Activated naive CD4-positive, alpha-beta T cell treated with anti-CD3 and anti-CD28 coated beads, Interleukin-2, amount 50 U/mL, for 72 hours (primary cell): Measurements from ENCODE around the gene CITED2. TPM values are rescaled to one million over a fixed set of nuclear protein-coding genes. Genes with fewer than 3 reads are reported as not detected.

Source experiments
- ATAC-seq, 2 donors: fragments of 150-1000 bp; cut with Tn5 transposase; 2 replicates each; pipeline ENCODE4 v1.10.0; 2021; ENCODE audit warnings: mild to moderate bottlenecking in 2 of 2, moderate library complexity in 2 of 2
- DNase-seq, 2 donors: peaks; one replicate each; pipeline ENCODE4 v3.0.0; 2021 to 2022; ENCODE audit warnings: low spot score in 2 of 2
- H3K27ac Mint-ChIP-seq, 2 donors: one replicate each; pipeline ENCODE4 v1.8.0; 2022; ENCODE audit warnings: mild to moderate bottlenecking in 2 of 2, mixed read lengths in 2 of 2
- H3K36me3 Mint-ChIP-seq, 2 donors: one replicate each; pipeline ENCODE4 v1.8.0; 2022; ENCODE audit warnings: mixed read lengths in 2 of 2
- H3K9me3 Mint-ChIP-seq, 2 donors: one replicate each; pipeline ENCODE4 v1.8.0; 2022; ENCODE audit warnings: mixed read lengths in 2 of 2
- total RNA-seq, 2 donors: library from RNA; stranded (reverse); gene quantifications; one replicate each; pipeline ENCODE4 v1.2.3, GENCODE V29; 2022

Gene CITED2
- total RNA-seq, 2 donors from 2014 or later, result 14.5 to 40.3 TPM

DNA sequence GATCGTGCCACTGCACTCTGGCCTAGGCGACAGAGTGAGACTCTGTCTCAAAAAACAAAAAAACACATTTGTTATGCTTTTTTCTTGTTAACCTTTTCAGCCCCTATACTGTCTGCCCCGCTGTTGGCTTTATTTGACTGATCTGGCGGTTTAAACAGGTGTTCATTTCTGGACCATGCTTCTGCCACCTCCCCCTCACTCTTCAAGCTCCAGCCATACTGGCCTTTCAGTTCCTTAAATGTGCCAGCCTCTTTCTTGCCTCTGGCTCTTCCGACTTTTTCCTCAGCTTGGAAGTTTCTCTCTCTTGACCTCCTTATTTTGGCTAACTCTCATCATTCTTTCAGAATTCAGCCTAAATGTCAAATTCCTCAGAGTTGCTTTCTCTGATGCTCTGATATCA, 47.4 kb downstream of the CITED2 start:
- DNase-seq (no peak), ATAC-seq (no peak)
- Mint-ChIP-seq H3K27ac (no peak overlapping the region), H3K36me3 (peaks cover 5 to 28% of the 10 kb centered on the region in 2 donors), H3K9me3 (peaks cover 15 to 22% of the 10 kb centered on the region in 2 donors)

GRCh38 chr6:139325686-139326085, 48.8 kb downstream of the CITED2 start:
- Mint-ChIP-seq H3K27ac (peak overlapping the region; percentile 62 to 70), H3K36me3 (peaks cover 5 to 31% of the 10 kb centered on the region in 2 donors), H3K9me3 (peaks cover 15 to 25% of the 10 kb centered on the region in 2 donors)
- DNase-seq (no peak), ATAC-seq (no peak)

- peaks cover 15 to 26% of the 10 kb centered on the region in 2 donors for H3K9me3 Mint-ChIP-seq
- ATAC-seq (no peak), DNase-seq (no peak)
- no peak overlapping the region for H3K27ac Mint-ChIP-seq
- peaks cover 5 to 35% of the 10 kb centered on the region in 2 donors for H3K36me3 Mint-ChIP-seq
Observed at GRCh38 chr6:139325125-139325524, 49.3 kb downstream of the CITED2 start.

- no peak for DNase-seq
- Mint-ChIP-seq H3K36me3 (peaks cover 5 to 38% of the 10 kb centered on the region in 2 donors), H3K9me3 (peaks cover 15 to 26% of the 10 kb centered on the region in 2 donors), H3K27ac (peak overlapping the region; percentile 89 to 93)
- no peak for ATAC-seq
Observed at GRCh38 chr6:139324301-139324555, 50.2 kb downstream of the CITED2 start.

DNA sequence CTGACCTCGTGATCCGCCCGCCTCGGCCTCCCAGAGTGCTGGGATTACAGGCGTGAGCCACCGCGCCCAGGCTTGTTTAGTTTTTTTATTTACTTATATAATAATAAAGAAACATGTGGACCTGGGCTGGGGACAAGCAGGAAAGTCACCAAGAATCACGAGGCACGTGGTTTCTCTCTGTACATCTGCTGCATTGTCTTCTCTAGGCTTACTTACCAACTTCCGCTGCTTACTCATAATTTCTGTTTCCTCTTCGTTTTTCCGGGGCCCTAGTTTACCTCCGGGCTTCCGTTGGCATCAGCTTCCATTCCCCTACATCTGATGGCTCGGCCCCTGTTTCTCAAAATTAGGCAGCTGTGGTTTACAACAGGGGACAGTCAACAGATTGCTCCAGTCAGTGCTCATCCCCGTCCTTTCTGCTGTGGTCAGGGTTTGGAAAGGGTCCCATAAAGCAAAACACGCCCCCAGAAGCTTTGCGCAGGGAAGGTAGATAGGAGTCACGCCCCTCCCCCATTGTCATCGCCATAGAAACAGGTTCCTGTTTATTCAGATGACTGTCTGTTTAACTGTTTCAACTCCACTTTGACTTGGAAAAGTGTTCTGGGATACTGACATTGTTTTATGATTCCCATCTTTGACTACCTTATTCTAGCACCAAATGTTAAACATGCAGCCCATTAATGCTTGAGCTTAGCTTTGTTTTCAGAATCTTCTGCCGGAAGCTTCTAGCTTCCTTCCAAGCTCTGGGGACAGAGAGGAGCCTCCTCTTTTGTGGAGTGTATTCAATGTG, 50.7 kb downstream of the CITED2 start:
- DNase-seq, result peak; percentile 67 to 71

More for the DNA sequence above, 50.7 kb downstream of the CITED2 start:
- Mint-ChIP-seq H3K9me3 (peaks cover 15 to 26% of the 10 kb centered on the region in 2 donors), H3K36me3 (peaks cover 5 to 40% of the 10 kb centered on the region in 2 donors), H3K27ac (peak overlapping the region; percentile 89 to 93)
- ATAC-seq, result peak; percentile 91 to 96

Other genes with a start within 250 kb of the CITED2 start
- gene HECA, start 239.6 kb downstream of the CITED2 start, total RNA-seq, result 10 to 100 TPM; 59.6 to 83.3 TPM
- gene TXLNB, start 82.7 kb downstream of the CITED2 start, total RNA-seq, result under 1 TPM; 0.31 to 0.32 TPM